ENCODE results near the gene ARHGAP15.

ARHGAP15 gene

GRCh38 chr2:143486976-143487375 is 357.8 kb downstream of the ARHGAP15 start:
- Histone ChIP-seq H3K9me2 (ENCODE audit: low read depth, low read length) (no peaks in the 10 kb centered on the region), H2AFZ (ENCODE audit: low read length) (no peak overlapping the region), H4K20me1 (ENCODE audit: insufficient read depth, low read length) (no peaks in the 10 kb centered on the region), H3K79me2 (ENCODE audit: insufficient read depth, low read length) (no peaks in the 10 kb centered on the region), H3K4me3 (ENCODE audit: low read depth, low read length, poor library complexity, severe bottlenecking) (no peak overlapping the region), H3F3A (ENCODE audit: insufficient read depth, low read length) (no peaks in the 10 kb centered on the region), H3K27me3 (ENCODE audit: insufficient read depth, low read length) (no peaks in the 10 kb centered on the region), H3K9ac (ENCODE audit: low read length) (no peak overlapping the region), H3K4me1 (ENCODE audit: insufficient read depth, low read length, severe bottlenecking) (no peaks in the 10 kb centered on the region), H3K27ac (ENCODE audit: low read depth, low read length, poor library complexity, severe bottlenecking) (no peak overlapping the region), H3K36me3 (ENCODE audit: insufficient read depth, low read length) (peaks cover 24% of the 10 kb centered on the region), H3K9me3 (ENCODE audit: low read length) (no peaks in the 10 kb centered on the region), H3K4me2 (ENCODE audit: low read length) (no peak overlapping the region)
- TF ChIP-seq CTCF (IDR thresholded peaks at IDR 0.05; ENCODE audit: low read length) (no peak), EZH2 (IDR thresholded peaks at IDR 0.05; ENCODE audit: borderline replicate concordance, low read length) (no peak)

GRCh38 chr2:143489145-143489544 is 359.9 kb downstream of the ARHGAP15 start:
- no peaks in the 10 kb centered on the region for H3K27me3 ChIP-seq (ENCODE audit: insufficient read depth, low read length)
- H4K20me1 ChIP-seq (ENCODE audit: insufficient read depth, low read length) = no peaks in the 10 kb centered on the region
- no peaks in the 10 kb centered on the region for H3K79me2 ChIP-seq (ENCODE audit: insufficient read depth, low read length)
- no peak overlapping the region for H3K4me2 ChIP-seq (ENCODE audit: low read length)
- TF ChIP-seq CTCF (IDR thresholded peaks at IDR 0.05; ENCODE audit: low read length) (no peak), EZH2 (IDR thresholded peaks at IDR 0.05; ENCODE audit: borderline replicate concordance, low read length) (no peak)
- no peak overlapping the region for H3K9ac ChIP-seq (ENCODE audit: low read length)
- no peak overlapping the region for H2AFZ ChIP-seq (ENCODE audit: low read length)
- peaks cover 46% of the 10 kb centered on the region for H3K36me3 ChIP-seq (ENCODE audit: insufficient read depth, low read length)
- H3K27ac ChIP-seq (ENCODE audit: low read depth, low read length, poor library complexity, severe bottlenecking) = no peak overlapping the region
- no peaks in the 10 kb centered on the region for H3K4me1 ChIP-seq (ENCODE audit: insufficient read depth, low read length, severe bottlenecking)
- no peaks in the 10 kb centered on the region for H3K9me2 ChIP-seq (ENCODE audit: low read depth, low read length)
- H3K9me3 ChIP-seq (ENCODE audit: low read length) = 0 out of 2 replicates have a peak, but pooled peaks cover 3% of the 10 kb centered on the region
- H3K4me3 ChIP-seq (ENCODE audit: low read depth, low read length, poor library complexity, severe bottlenecking) = no peak overlapping the region
- no peaks in the 10 kb centered on the region for H3F3A ChIP-seq (ENCODE audit: insufficient read depth, low read length)

- Histone ChIP-seq H3K4me1 (ENCODE audit: insufficient read depth, low read length, severe bottlenecking) (no peaks in the 10 kb centered on the region), H3K27me3 (ENCODE audit: insufficient read depth, low read length) (no peaks in the 10 kb centered on the region), H3F3A (ENCODE audit: insufficient read depth, low read length) (no peaks in the 10 kb centered on the region), H3K79me2 (ENCODE audit: insufficient read depth, low read length) (no peaks in the 10 kb centered on the region), H3K27ac (ENCODE audit: low read depth, low read length, poor library complexity, severe bottlenecking) (no peak overlapping the region), H3K4me2 (ENCODE audit: low read length) (no peak overlapping the region), H4K20me1 (ENCODE audit: insufficient read depth, low read length) (no peaks in the 10 kb centered on the region), H3K9me3 (ENCODE audit: low read length) (0 out of 2 replicates have a peak, but pooled peaks cover 8% of the 10 kb centered on the region), H3K9me2 (ENCODE audit: low read depth, low read length) (no peaks in the 10 kb centered on the region), H2AFZ (ENCODE audit: low read length) (no peak overlapping the region), H3K4me3 (ENCODE audit: low read depth, low read length, poor library complexity, severe bottlenecking) (no peak overlapping the region), H3K36me3 (ENCODE audit: insufficient read depth, low read length) (peaks cover 56% of the 10 kb centered on the region), H3K9ac (ENCODE audit: low read length) (no peak overlapping the region)
- TF ChIP-seq CTCF (IDR thresholded peaks at IDR 0.05; ENCODE audit: low read length) = no peak
- TF ChIP-seq EZH2 (IDR thresholded peaks at IDR 0.05; ENCODE audit: borderline replicate concordance, low read length) = no peak
These were observed 361.9 kb downstream of the ARHGAP15 start for GRCh38 chr2:143491131-143491530.
